Naive thymus-derived CD4-positive, alpha-beta T cell (primary cell): ENCODE results near the gene MYNN. TPM values are rescaled to one million over a fixed set of nuclear protein-coding genes. Genes with fewer than 3 reads are reported as not detected.
A peak's percentile ranks its signal among the peaks of the same experiment; 100 is the strongest.

Experiments
- ATAC-seq: fragments of 150-1000 bp; cut with Tn5 transposase; 2 replicates; pipeline ENCODE4 v1.10.0; 2021; ENCODE audit warnings: mild to moderate bottlenecking, moderate library complexity
- CTCF ChIA-PET: fragments of 350-600 bp; sonication (Branson Sonifier 250); formaldehyde crosslinking; loops from one replicate; lab custom pipeline; 2021; ENCODE audit warnings: antibody characterized with exemption; lab: Charles Lee
- POLR2A ChIA-PET: fragments of 350-600 bp; sonication (Branson Sonifier 250); formaldehyde crosslinking; loops from one replicate; lab custom pipeline; 2021; ENCODE audit warnings: antibody characterized with exemption, inconsistent platforms; lab: Charles Lee
- DNase-seq, 9 donors: peaks; one replicate each; pipeline versions ENCODE4 v3.0.0 to v3.0.0-alpha.2; 2020 to 2022; ENCODE audit warnings: mixed read lengths in 1 of 9
- H3K27ac ChIP-seq: one replicate; pipeline ENCODE4 v1.7.0; 2013; ENCODE audit warnings: mild to moderate bottlenecking, low read depth, low read length, moderate library complexity
- H3K27me3 ChIP-seq, 2 donors: one replicate each; pipeline ENCODE4 v1.7.0; 2013; ENCODE audit warnings: low read length in 2 of 2, mild to moderate bottlenecking in 2 of 2, moderate library complexity in 2 of 2; ENCODE audit not compliant: control insufficient read depth in 2 of 2, insufficient read depth in 2 of 2
- H3K36me3 ChIP-seq, 3 experiments: 1 replicate in 2 of 3; 2 replicates in 1 of 3; pipeline ENCODE4 v1.7.0; 2013; ENCODE audit warnings: low read length in 3 of 3, mild to moderate bottlenecking in 3 of 3, moderate library complexity in 1 of 3; ENCODE audit not compliant: insufficient read depth in 3 of 3, control insufficient read depth in 2 of 3
- H3K4me1 ChIP-seq, 2 donors: one replicate each; pipeline ENCODE4 v1.7.0; 2013; ENCODE audit warnings: low read length in 2 of 2, mild to moderate bottlenecking in 2 of 2, moderate library complexity in 1 of 2; ENCODE audit not compliant: control insufficient read depth in 2 of 2, insufficient read depth in 2 of 2
- H3K4me3 ChIP-seq: 2 replicates; pipeline ENCODE4 v1.7.0; 2013; ENCODE audit warnings: mild to moderate bottlenecking, low read length
- H3K9me3 ChIP-seq, 3 experiments: 1 replicate in 2 of 3; 2 replicates in 1 of 3; pipeline ENCODE4 v1.7.0; 2013; ENCODE audit warnings: low read length in 3 of 3; ENCODE audit not compliant: control insufficient read depth in 2 of 3
- H3K27ac Mint-ChIP-seq, 9 donors: one replicate each; pipeline ENCODE4 v1.8.0; 2020 to 2022; ENCODE audit warnings: mixed read lengths in 9 of 9, mild to moderate bottlenecking in 8 of 9, moderate library complexity in 5 of 9, inconsistent platforms in 2 of 9
- H3K27me3 Mint-ChIP-seq, 5 donors: one replicate each; pipeline ENCODE4 v1.8.0; 2021 to 2022; ENCODE audit warnings: mixed read lengths in 5 of 5, mild to moderate bottlenecking in 1 of 5
- H3K36me3 Mint-ChIP-seq, 5 donors: one replicate each; pipeline ENCODE4 v1.8.0; 2020 to 2022; ENCODE audit warnings: mixed read lengths in 5 of 5, mild to moderate bottlenecking in 3 of 5, inconsistent platforms in 1 of 5
- H3K4me1 Mint-ChIP-seq, 7 donors: one replicate each; pipeline ENCODE4 v1.8.0; 2020 to 2022; ENCODE audit warnings: mixed read lengths in 7 of 7, mild to moderate bottlenecking in 3 of 7, inconsistent platforms in 1 of 7
- H3K4me3 Mint-ChIP-seq, 10 donors: one replicate each; pipeline ENCODE4 v1.8.0; 2020 to 2022; ENCODE audit warnings: mild to moderate bottlenecking in 10 of 10, mixed read lengths in 10 of 10, moderate library complexity in 6 of 10, inconsistent platforms in 2 of 10
- H3K9me3 Mint-ChIP-seq, 11 donors: one replicate each; pipeline ENCODE4 v1.8.0; 2020 to 2022; ENCODE audit warnings: mixed read lengths in 11 of 11, mild to moderate bottlenecking in 4 of 11, inconsistent platforms in 1 of 11, moderate library complexity in 1 of 11
- intact Hi-C, 2 donors: fragments of 100-400 bp; cut with micrococcal nuclease; formaldehyde crosslinking; loops; one replicate each; pipeline ENCODE4 v1.15.1; 2023
- polyA plus RNA-seq, 2 donors: library from polyadenylated mRNA; unstranded; fragments of 300-500 nt; fragmentation: Illumina TruSeq; gene quantifications; one replicate each; pipeline ENCODE4 v1.2.3, GENCODE V29; 2021
- total RNA-seq, 6 experiments: library from RNA in 5 of 6; stranded (reverse) in 5 of 6; gene quantifications; 1 replicate in 5 of 6; 2 replicates in 1 of 6; pipeline ENCODE4 v1.2.3 and lab custom pipeline; 2021 to 2026

MYNN gene
- total and polyA plus RNA-seq, 7 experiments from 2014 or later: 12.8 to 20.8 (median 17.4) TPM

GRCh38 chr3:169760479-169760878 lies 12.7 kb upstream of the MYNN start:
- peaks cover 14 to 51% (median 39%) of the 10 kb centered on the region in 7 donors for H3K4me1 Mint-ChIP-seq
- H3K9me3 Mint-ChIP-seq: peaks cover 0 to 3% (median 0%) of the 10 kb centered on the region in 11 donors
- H3K4me3 Mint-ChIP-seq: no peak overlapping the region
- ChIA-PET CTCF (interaction anchor here (0.6 to 1.2 kb wide), 4 partner anchors 23 to 597 kb away, joined by 3 read pairs; partner anchors contain the start of gene SKIL), POLR2A (no interaction called here)
- no peak for ATAC-seq
- H3K36me3 Mint-ChIP-seq: peaks cover 0 to 5% (median 0%) of the 10 kb centered on the region in 5 donors
- intact Hi-C loops: loop anchor here (5.0 kb wide), 5 partner anchors 347 to 1107 kb away; no protein-coding TSS in a partner anchor
- Histone ChIP-seq H3K36me3 (peaks cover 0 to 6% (median 0%) of the 10 kb centered on the region in 3 experiments), H3K27me3 (no peaks in the 10 kb centered on the region), H3K9me3 (no peaks in the 10 kb centered on the region), H3K4me1 (peaks cover 25 to 26% of the 10 kb centered on the region in 2 donors), H3K27ac (no peak overlapping the region), H3K4me3 (no peak overlapping the region)
- H3K27me3 Mint-ChIP-seq: peaks cover 0 to 5% (median 0%) of the 10 kb centered on the region in 5 donors
- no peak for DNase-seq
- H3K27ac Mint-ChIP-seq: no peak overlapping the region

DNA sequence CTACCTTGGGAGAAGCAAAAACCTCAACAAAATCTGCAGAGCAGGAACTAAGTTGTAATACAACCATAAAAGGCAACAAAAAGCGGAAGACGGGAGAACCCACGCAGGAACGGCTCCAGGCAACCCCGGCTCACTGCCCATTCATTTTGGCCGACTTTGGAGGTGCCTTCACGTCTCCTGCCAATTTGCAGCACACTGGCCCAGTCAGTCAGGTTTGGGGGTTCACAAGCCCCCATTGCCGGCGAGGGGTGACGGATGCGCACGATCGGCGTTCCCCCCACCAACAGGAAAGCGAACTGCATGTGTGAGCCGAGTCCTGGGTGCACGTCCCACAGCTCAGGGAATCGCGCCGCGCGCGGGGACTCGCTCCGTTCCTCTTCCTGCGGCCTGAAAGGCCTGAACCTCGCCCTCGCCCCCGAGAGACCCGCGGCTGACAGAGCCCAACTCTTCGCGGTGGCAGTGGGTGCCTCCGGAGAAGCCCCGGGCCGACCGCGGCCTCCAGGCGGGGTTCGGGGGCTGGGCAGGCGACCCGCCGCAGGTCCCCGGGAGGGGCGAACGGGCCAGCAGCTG lies 8.8 kb upstream of the MYNN start:
- H3K36me3 ChIP-seq: peaks cover 0 to 7% (median 0%) of the 10 kb centered on the region in 3 experiments
- DNase-seq: peak in 8 of 9 donors; percentile 58 to 79 (median 73)
- Mint-ChIP-seq H3K4me1 (peaks cover 7 to 39% (median 33%) of the 10 kb centered on the region in 7 donors), H3K36me3 (peaks cover 0 to 5% (median 0%) of the 10 kb centered on the region in 5 donors), H3K4me3 (peak overlapping the region; percentile 89 to 99 (median 98)), H3K27ac (peak overlapping the region; percentile 96 to 100 (median 99)), H3K27me3 (no peaks in the 10 kb centered on the region), H3K9me3 (peaks cover 0 to 5% (median 3%) of the 10 kb centered on the region in 11 donors)
- peak; percentile 46 for ATAC-seq
- H3K4me3 ChIP-seq: peak overlapping the region; percentile 88
- intact Hi-C loops: loop anchor here (1.0 to 5.0 kb wide), 13 partner anchors 49 to 1694 kb away; partner anchors contain the start of genes EIF5A2 (in 1 of the 2), PHC3 (in 1 of the 2), SEC62 (in 1 of the 2) and SKIL (in 1 of the 2)
- POLR2A ChIA-PET: interaction anchor here (0.7 to 4.2 kb wide), 15 partner anchors 9 to 1047 kb away, joined by 3 to 89 read pairs (median 4); partner anchors contain the start of genes LRRC34, LRRIQ4, MYNN and PHC3
- no peaks in the 10 kb centered on the region for H3K27me3 ChIP-seq
- no peaks in the 10 kb centered on the region for H3K9me3 ChIP-seq
- peaks cover 13 to 21% of the 10 kb centered on the region in 2 donors for H3K4me1 ChIP-seq
- H3K27ac ChIP-seq: peak overlapping the region; percentile 98
- CTCF ChIA-PET: interaction anchor here (0.5 to 3.3 kb wide), 3 partner anchors 9 to 1387 kb away, joined by 3 to 15 read pairs (median 3); partner anchors contain the start of gene MYNN

DNA sequence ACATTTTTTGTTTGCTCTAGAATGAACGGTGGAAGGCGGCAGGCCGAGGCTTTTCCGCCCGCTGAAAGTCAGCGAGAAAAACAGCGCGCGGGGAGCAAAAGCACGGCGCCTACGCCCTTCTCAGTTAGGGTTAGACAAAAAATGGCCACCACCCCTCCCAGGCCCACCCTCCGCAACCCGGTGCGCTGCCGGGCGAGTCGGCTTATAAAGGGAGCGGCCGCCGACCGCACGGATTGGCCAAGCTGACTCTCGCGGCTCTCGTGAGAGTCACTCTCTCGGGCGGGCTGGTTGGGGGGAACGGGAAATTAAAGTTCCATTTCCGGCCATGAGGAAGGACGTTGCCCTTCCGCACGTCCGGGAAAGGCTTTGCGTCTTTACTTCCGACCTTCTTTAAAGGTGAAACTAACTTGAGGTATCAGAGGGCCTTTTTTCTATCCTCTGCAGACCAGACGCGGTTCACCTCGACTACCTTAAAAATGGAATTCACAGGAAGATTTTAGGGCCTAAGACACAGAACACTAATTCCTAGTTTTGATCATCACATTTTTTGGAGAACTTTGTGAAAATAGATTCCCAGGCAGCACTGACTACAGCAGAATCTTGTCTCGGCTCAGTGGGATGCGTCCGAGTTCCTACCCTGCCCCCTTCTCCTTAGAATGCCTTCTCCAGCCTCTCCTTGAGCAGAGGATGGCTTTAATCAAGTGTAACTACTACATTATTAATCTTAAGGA lies 8.1 kb upstream of the MYNN start, which contains the start of gene TERC:
TSS of gene TERC (minus strand) at position 179 of the 731 bp plus-strand sequence.
- H3K27me3 ChIP-seq: no peaks in the 10 kb centered on the region
- intact Hi-C loops: loop anchor here (1.0 to 5.0 kb wide), 20 partner anchors 8 to 1694 kb away; partner anchors contain the start of genes MYNN (in 2 of the 2), PHC3 (in 2 of the 2), PRKCI (in 2 of the 2) and SKIL (in 2 of the 2)
- peak within 1 kb of the TSS; percentile 98 for H3K27ac ChIP-seq
- peak; percentile 91 for ATAC-seq
- Mint-ChIP-seq H3K27ac (peak within 1 kb of the TSS; percentile 96 to 100 (median 99)), H3K9me3 (peaks cover 0 to 5% (median 3%) of the 10 kb centered on the region in 11 donors), H3K4me3 (peak within 1 kb of the TSS; percentile 89 to 99 (median 98)), H3K27me3 (no peaks in the 10 kb centered on the region), H3K36me3 (peaks cover 0 to 5% (median 0%) of the 10 kb centered on the region in 5 donors), H3K4me1 (peaks cover 6 to 40% (median 35%) of the 10 kb centered on the region in 7 donors)
- CTCF ChIA-PET: interaction anchor here (0.5 to 3.3 kb wide), 3 partner anchors 8 to 1386 kb away, joined by 3 to 15 read pairs (median 3); partner anchors contain the start of gene MYNN
- peak; percentile 72 to 96 (median 94) for DNase-seq
- POLR2A ChIA-PET: interaction anchor here (0.8 to 4.2 kb wide), 12 partner anchors 8 to 1046 kb away, joined by 3 to 89 read pairs (median 4); partner anchors contain the start of genes MYNN, PRKCI, SEC62 and SKIL
- peaks cover 10 to 14% of the 10 kb centered on the region in 2 donors for H3K4me1 ChIP-seq
- peak within 1 kb of the TSS; percentile 88 for H3K4me3 ChIP-seq
- peaks cover 0 to 10% (median 0%) of the 10 kb centered on the region in 3 experiments for H3K36me3 ChIP-seq
- H3K9me3 ChIP-seq: no peaks in the 10 kb centered on the region

DNA sequence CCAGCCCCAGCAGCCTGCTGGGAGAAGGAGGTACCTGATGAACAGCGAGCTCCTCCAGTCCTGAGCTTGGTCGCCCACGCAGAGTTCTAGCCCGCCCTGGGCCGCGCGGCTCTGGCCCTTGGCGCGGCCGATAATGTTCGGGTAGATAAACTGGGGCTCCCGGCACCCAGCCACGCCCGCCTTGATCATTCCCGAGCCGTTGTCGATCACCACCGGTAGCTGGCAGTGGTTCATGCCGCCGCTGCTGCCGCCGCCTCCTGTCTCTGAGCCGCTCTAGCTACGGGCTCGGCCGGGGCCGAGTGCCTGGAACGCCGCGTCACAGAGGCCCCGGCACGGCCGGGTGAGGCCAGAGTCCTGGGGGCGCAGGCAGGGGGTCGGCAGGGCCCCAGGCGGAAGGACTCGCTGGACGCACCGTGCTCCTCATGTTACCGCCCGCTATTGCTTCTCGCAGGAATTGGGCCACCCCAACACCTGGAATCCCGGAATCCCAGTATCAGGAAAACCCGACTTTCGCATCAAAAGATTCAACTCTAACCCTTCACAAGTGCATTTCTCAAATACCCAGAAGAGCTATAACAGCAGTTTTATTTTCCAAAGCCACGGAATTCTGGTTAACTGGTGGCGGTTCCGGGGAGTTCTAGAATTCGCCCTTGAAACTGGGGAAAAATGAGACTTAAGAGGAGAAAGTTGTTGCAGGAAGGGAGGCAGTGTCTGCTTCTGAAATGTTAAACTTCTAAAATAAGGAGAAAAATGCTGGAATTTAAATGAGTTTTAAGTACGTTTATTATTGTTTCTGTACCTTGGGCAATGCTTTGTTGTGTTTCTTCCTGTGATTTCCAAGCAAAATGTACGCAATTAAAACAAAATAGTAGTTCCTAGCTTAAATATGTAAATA lies 3.7 kb upstream of the MYNN start, which contains the start of gene ACTRT3:
TSS of gene ACTRT3 (minus strand) at position 275 of the 895 bp plus-strand sequence. CDS start at position 234, 41 bp downstream.
- H3K27ac ChIP-seq: peak within 1 kb of the TSS; percentile 69
- peaks cover 0 to 16% (median 0%) of the 10 kb centered on the region in 3 experiments for H3K36me3 ChIP-seq
- no peaks in the 10 kb centered on the region for H3K27me3 ChIP-seq
- peak in 8 of 9 donors; percentile 34 to 64 (median 42) for DNase-seq
- Mint-ChIP-seq H3K4me3 (peak within 1 kb of the TSS; percentile 87 to 96 (median 91)), H3K36me3 (peaks cover 0 to 3% (median 0%) of the 10 kb centered on the region in 5 donors), H3K9me3 (peaks cover 0 to 18% (median 4%) of the 10 kb centered on the region in 11 donors), H3K27ac (peak within 1 kb of the TSS; percentile 65 to 96 (median 84)), H3K4me1 (peaks cover 0 to 46% (median 34%) of the 10 kb centered on the region in 7 donors), H3K27me3 (peaks cover 0 to 5% (median 0%) of the 10 kb centered on the region in 5 donors)
- peaks cover 7 to 13% of the 10 kb centered on the region in 2 donors for H3K4me1 ChIP-seq
- no peaks in the 10 kb centered on the region for H3K9me3 ChIP-seq
- ChIA-PET POLR2A (interaction anchor here (0.9 to 2.2 kb wide), 4 partner anchors 11 to 200 kb away, joined by 3 to 7 read pairs (median 4); no protein-coding TSS in a partner anchor), CTCF (no interaction called here)
- ATAC-seq: no peak
- intact Hi-C loops: loop anchor here in 1 of 2 donors (5.0 to 10.0 kb wide), 2 partner anchors 107 to 1485 kb away; partner anchors contain the start of gene MECOM
- H3K4me3 ChIP-seq: peak within 1 kb of the TSS; percentile 59
